ENCODE measurements around the gene S100A13. TPM values are rescaled to one million over a fixed set of nuclear protein-coding genes. Genes with fewer than 3 reads are reported as not detected.

The S100A13 gene
- total RNA-seq, 2 experiments from 2014 or later, result 5.1 to 6.9 TPM

Other genes starting within 250 kb of the S100A13 start
- gene S100A8, start 236.4 kb downstream of the S100A13 start, total RNA-seq, result not detected
- not detected for gene S100A7A, start 211.0 kb downstream of the S100A13 start, total RNA-seq
- not detected for gene S100A7, start 166.9 kb downstream of the S100A13 start, total RNA-seq
- gene S100A6, start 91.5 kb downstream of the S100A13 start, total RNA-seq, result 100 to 1,000 TPM; 203 to 213 TPM
- 1 to 10 TPM; 1.1 to 1.2 TPM for gene S100A5, start 86.6 kb downstream of the S100A13 start, total RNA-seq
- gene S100A4, start 81.7 kb downstream of the S100A13 start, total RNA-seq, result 100 to 1,000 TPM; 125 TPM
- gene S100A3, start 78.2 kb downstream of the S100A13 start, total RNA-seq, result not detected
- gene S100A2, start 61.7 kb downstream of the S100A13 start, total RNA-seq, result 1 to 10 TPM; 1.2 to 1.6 TPM
- not detected for gene S100A16, start 14.4 kb downstream of the S100A13 start, total RNA-seq
- not detected for gene S100A14, start 11.2 kb downstream of the S100A13 start, total RNA-seq
- gene S100A1, start 929 bp upstream of the S100A13 start, total RNA-seq, result not detected
- gene CHTOP, start 6.6 kb upstream of the S100A13 start, total RNA-seq, result 10 to 100 TPM; 90.4 to 93.0 TPM
- 10 to 100 TPM; 34.3 to 34.4 TPM for gene SNAPIN, start 31.2 kb upstream of the S100A13 start, total RNA-seq
- 100 to 1,000 TPM; 372 to 384 TPM for gene ILF2, start 43.5 kb upstream of the S100A13 start, total RNA-seq
- gene NPR1, start 51.2 kb upstream of the S100A13 start, total RNA-seq, result not detected
- gene INTS3, start 100.5 kb upstream of the S100A13 start, total RNA-seq, result 10 to 100 TPM; 54.9 to 55.3 TPM
- gene SLC27A3, start 147.9 kb upstream of the S100A13 start, total RNA-seq, result 10 to 100 TPM; 11.2 to 12.1 TPM

All from activated CD8-positive, alpha-beta memory T cell treated with anti-CD3 and anti-CD28 coated beads for 36 hours (primary cell).